ENCODE results near the gene MYLK2. TPM values are rescaled to one million over a fixed set of nuclear protein-coding genes. Genes with fewer than 3 reads are reported as not detected.

MYLK2 gene
- total and polyA plus RNA-seq, 7 experiments from 2014 or later = 0.58 TPM; not detected in 6

- Mint-ChIP-seq H3K36me3 (no peaks in the 10 kb centered on the region), H3K27me3 (peaks cover 0 to 4% (median 0%) of the 10 kb centered on the region in 5 donors), H3K9me3 (no peaks in the 10 kb centered on the region), H3K4me1 (peaks cover 0 to 10% (median 0%) of the 10 kb centered on the region in 7 donors), H3K27ac (no peak overlapping the region), H3K4me3 (no peak overlapping the region)
- no peaks in the 10 kb centered on the region for H3K4me1 ChIP-seq (ENCODE audit: control insufficient read depth in 2 of 2, insufficient read depth in 2 of 2, low read length in 2 of 2)
- H3K9me3 ChIP-seq (ENCODE audit: control insufficient read depth in 2 of 3, low read length in 3 of 3) = no peaks in the 10 kb centered on the region
- CTCF ChIA-PET = no interaction called here
- no peaks in the 10 kb centered on the region for H3K36me3 ChIP-seq (ENCODE audit: control insufficient read depth in 2 of 3, insufficient read depth in 3 of 3, low read length in 3 of 3)
- H3K27me3 ChIP-seq (ENCODE audit: control insufficient read depth in 2 of 2, insufficient read depth in 2 of 2, low read length in 2 of 2) = no peaks in the 10 kb centered on the region
- peak in 6 of 9 donors; percentile 17 to 68 (median 27) for DNase-seq
- POLR2A ChIA-PET = no interaction called here
- no peak overlapping the region for H3K4me3 ChIP-seq (ENCODE audit: low read length)
- H3K27ac ChIP-seq (ENCODE audit: low read depth, low read length) = no peak overlapping the region
- intact Hi-C loops (cut with micrococcal nuclease) = no loop called here
- peak; percentile 48 for ATAC-seq
Observed at GRCh38 chr20:31833130-31833930, 14.2 kb downstream of the MYLK2 start.

- H3K9me3 Mint-ChIP-seq = no peaks in the 10 kb centered on the region
- intact Hi-C loops (cut with micrococcal nuclease) = no loop called here
- H3K36me3 ChIP-seq (ENCODE audit: control insufficient read depth in 2 of 3, insufficient read depth in 3 of 3, low read length in 3 of 3) = no peaks in the 10 kb centered on the region
- no peak overlapping the region for H3K4me3 Mint-ChIP-seq
- no peak for ATAC-seq
- ChIA-PET POLR2A (no interaction called here), CTCF (no interaction called here)
- peak overlapping the region in 1 of 9 donors; percentile 4 for H3K27ac Mint-ChIP-seq
- no peak for DNase-seq
- no peaks in the 10 kb centered on the region for H3K4me1 ChIP-seq (ENCODE audit: control insufficient read depth in 2 of 2, insufficient read depth in 2 of 2, low read length in 2 of 2)
- no peaks in the 10 kb centered on the region for H3K27me3 ChIP-seq (ENCODE audit: control insufficient read depth in 2 of 2, insufficient read depth in 2 of 2, low read length in 2 of 2)
- H3K36me3 Mint-ChIP-seq = no peaks in the 10 kb centered on the region
- H3K9me3 ChIP-seq (ENCODE audit: control insufficient read depth in 2 of 3, low read length in 3 of 3) = no peaks in the 10 kb centered on the region
- peaks cover 0 to 4% (median 0%) of the 10 kb centered on the region in 5 donors for H3K27me3 Mint-ChIP-seq
- H3K4me3 ChIP-seq (ENCODE audit: low read length) = no peak overlapping the region
- H3K4me1 Mint-ChIP-seq = peaks cover 0 to 10% (median 0%) of the 10 kb centered on the region in 7 donors
- H3K27ac ChIP-seq (ENCODE audit: low read depth, low read length) = no peak overlapping the region
Observed at GRCh38 chr20:31833931-31834521, 14.9 kb downstream of the MYLK2 start.

GRCh38 chr20:31835554-31835953 lies 16.4 kb downstream of the MYLK2 start:
- peaks cover 0 to 4% (median 0%) of the 10 kb centered on the region in 5 donors for H3K27me3 Mint-ChIP-seq
- Histone ChIP-seq H3K9me3 (ENCODE audit: control insufficient read depth in 2 of 3, low read length in 3 of 3) (no peaks in the 10 kb centered on the region), H3K27me3 (ENCODE audit: control insufficient read depth in 2 of 2, insufficient read depth in 2 of 2, low read length in 2 of 2) (no peaks in the 10 kb centered on the region), H3K4me1 (ENCODE audit: control insufficient read depth in 2 of 2, insufficient read depth in 2 of 2, low read length in 2 of 2) (no peaks in the 10 kb centered on the region), H3K27ac (ENCODE audit: low read depth, low read length) (no peak overlapping the region), H3K4me3 (ENCODE audit: low read length) (no peak overlapping the region), H3K36me3 (ENCODE audit: control insufficient read depth in 2 of 3, insufficient read depth in 3 of 3, low read length in 3 of 3) (no peaks in the 10 kb centered on the region)
- DNase-seq = no peak
- CTCF ChIA-PET = no interaction called here
- H3K27ac Mint-ChIP-seq = peak overlapping the region in 1 of 9 donors; percentile 18
- no peak overlapping the region for H3K4me3 Mint-ChIP-seq
- POLR2A ChIA-PET = no interaction called here
- ATAC-seq = no peak
- intact Hi-C loops (cut with micrococcal nuclease) = no loop called here
- H3K4me1 Mint-ChIP-seq = peaks cover 0 to 10% (median 0%) of the 10 kb centered on the region in 7 donors
- H3K36me3 Mint-ChIP-seq = no peaks in the 10 kb centered on the region
- H3K9me3 Mint-ChIP-seq = no peaks in the 10 kb centered on the region

GRCh38 chr20:31835977-31836852 lies 17.1 kb downstream of the MYLK2 start:
- peaks cover 0 to 4% (median 0%) of the 10 kb centered on the region in 5 donors for H3K27me3 Mint-ChIP-seq
- H3K9me3 Mint-ChIP-seq = no peaks in the 10 kb centered on the region
- Histone ChIP-seq H3K36me3 (ENCODE audit: control insufficient read depth in 2 of 3, insufficient read depth in 3 of 3, low read length in 3 of 3) (no peaks in the 10 kb centered on the region), H3K4me1 (ENCODE audit: control insufficient read depth in 2 of 2, insufficient read depth in 2 of 2, low read length in 2 of 2) (no peaks in the 10 kb centered on the region), H3K27ac (ENCODE audit: low read depth, low read length) (no peak overlapping the region), H3K4me3 (ENCODE audit: low read length) (no peak overlapping the region), H3K27me3 (ENCODE audit: control insufficient read depth in 2 of 2, insufficient read depth in 2 of 2, low read length in 2 of 2) (no peaks in the 10 kb centered on the region), H3K9me3 (ENCODE audit: control insufficient read depth in 2 of 3, low read length in 3 of 3) (no peaks in the 10 kb centered on the region)
- peaks cover 0 to 10% (median 0%) of the 10 kb centered on the region in 7 donors for H3K4me1 Mint-ChIP-seq
- intact Hi-C loops (cut with micrococcal nuclease) = no loop called here
- POLR2A ChIA-PET = no interaction called here
- ATAC-seq (peak; percentile 88), DNase-seq (peak in 1 of 9 donors; percentile 36)
- no peak overlapping the region for H3K4me3 Mint-ChIP-seq
- H3K36me3 Mint-ChIP-seq = no peaks in the 10 kb centered on the region
- CTCF ChIA-PET = interaction anchor here (0.6 kb wide), 1 partner anchor 27 kb away, joined by 3 read pairs; no protein-coding TSS in a partner anchor
- peak overlapping the region in 1 of 9 donors; percentile 18 for H3K27ac Mint-ChIP-seq

DNA sequence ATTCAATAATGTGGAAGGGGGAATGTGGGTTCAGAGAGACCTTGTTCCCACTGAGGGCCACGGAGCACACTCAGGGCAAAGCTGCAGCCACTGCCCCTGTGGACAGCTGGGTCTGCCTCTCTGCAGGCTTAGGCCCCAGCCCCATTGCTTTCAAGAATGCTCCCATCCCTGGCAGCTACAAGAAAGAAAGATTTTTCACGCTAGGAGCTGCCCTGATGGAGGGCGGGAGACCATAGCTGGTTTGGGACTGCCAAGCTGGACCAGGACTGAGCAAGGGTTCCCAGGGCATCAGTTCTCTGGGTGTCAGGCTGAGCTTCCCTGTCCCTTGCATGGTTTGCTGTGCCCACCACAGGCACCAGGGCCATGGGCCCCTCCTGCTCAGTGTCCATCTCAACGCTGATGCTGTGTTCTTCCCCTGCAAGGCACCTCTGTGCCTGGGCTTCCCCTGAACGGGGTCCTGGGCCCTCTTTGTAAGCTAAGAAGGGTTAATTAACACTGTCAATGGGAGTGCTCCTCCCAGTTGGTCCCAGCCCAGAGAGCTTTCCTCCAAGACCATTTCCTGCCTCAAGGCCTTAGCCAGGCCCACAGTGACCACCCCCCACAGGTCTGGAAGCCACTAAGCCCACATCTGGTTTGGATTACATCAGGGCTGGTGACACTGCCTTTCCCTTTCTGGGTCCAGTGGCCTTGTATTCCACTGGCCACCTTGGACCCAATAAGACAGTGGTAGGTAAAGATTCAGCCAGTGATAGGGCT lies 17.9 kb downstream of the MYLK2 start:
- ChIA-PET CTCF (interaction anchor here (0.6 to 2.1 kb wide), 3 partner anchors 10 to 186 kb away, joined by 3 to 8 read pairs (median 4); no protein-coding TSS in a partner anchor), POLR2A (no interaction called here)
- Histone ChIP-seq H3K27me3 (ENCODE audit: control insufficient read depth in 2 of 2, insufficient read depth in 2 of 2, low read length in 2 of 2) (no peaks in the 10 kb centered on the region), H3K36me3 (ENCODE audit: control insufficient read depth in 2 of 3, insufficient read depth in 3 of 3, low read length in 3 of 3) (no peaks in the 10 kb centered on the region), H3K27ac (ENCODE audit: low read depth, low read length) (no peak overlapping the region), H3K4me1 (ENCODE audit: control insufficient read depth in 2 of 2, insufficient read depth in 2 of 2, low read length in 2 of 2) (no peaks in the 10 kb centered on the region), H3K4me3 (ENCODE audit: low read length) (no peak overlapping the region), H3K9me3 (ENCODE audit: control insufficient read depth in 2 of 3, low read length in 3 of 3) (no peaks in the 10 kb centered on the region)
- no peak overlapping the region for H3K27ac Mint-ChIP-seq
- intact Hi-C loops (cut with micrococcal nuclease) = no loop called here
- H3K36me3 Mint-ChIP-seq = no peaks in the 10 kb centered on the region
- H3K4me3 Mint-ChIP-seq = no peak overlapping the region
- ATAC-seq (no peak), DNase-seq (no peak)
- peaks cover 0 to 4% (median 0%) of the 10 kb centered on the region in 5 donors for H3K27me3 Mint-ChIP-seq
- H3K4me1 Mint-ChIP-seq = peaks cover 0 to 10% (median 0%) of the 10 kb centered on the region in 7 donors
- H3K9me3 Mint-ChIP-seq = no peaks in the 10 kb centered on the region

DNA sequence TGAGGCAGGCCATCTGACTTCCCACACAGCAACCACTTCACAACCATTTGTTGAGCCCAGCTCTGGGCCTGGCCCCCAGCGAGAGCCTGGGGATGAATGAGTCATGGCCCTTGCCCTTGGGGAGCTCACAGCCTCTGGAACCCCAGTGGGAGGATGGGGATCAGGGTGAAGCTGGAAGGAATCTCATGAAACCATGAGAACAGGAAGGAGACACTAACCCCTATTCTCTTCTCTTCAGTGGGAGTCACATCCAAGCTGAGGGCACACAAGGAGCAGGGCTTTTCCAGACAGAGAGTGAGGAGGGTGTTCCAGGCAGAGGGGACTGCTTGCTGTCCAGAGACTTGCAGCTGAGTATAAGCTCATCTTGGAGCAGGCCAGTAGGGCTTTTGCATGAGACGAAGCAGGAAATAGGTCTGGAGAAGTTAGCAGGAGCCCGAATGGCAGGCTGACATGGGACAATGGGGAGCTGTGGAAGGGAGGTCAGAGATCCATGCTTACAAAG lies 18.8 kb downstream of the MYLK2 start:
- POLR2A ChIA-PET = no interaction called here
- H3K27me3 ChIP-seq (ENCODE audit: control insufficient read depth in 2 of 2, insufficient read depth in 2 of 2, low read length in 2 of 2) = no peaks in the 10 kb centered on the region
- no peak overlapping the region for H3K27ac ChIP-seq (ENCODE audit: low read depth, low read length)
- no peaks in the 10 kb centered on the region for H3K36me3 Mint-ChIP-seq
- H3K9me3 ChIP-seq (ENCODE audit: control insufficient read depth in 2 of 3, low read length in 3 of 3) = no peaks in the 10 kb centered on the region
- H3K4me3 ChIP-seq (ENCODE audit: low read length) = no peak overlapping the region
- H3K27me3 Mint-ChIP-seq = peaks cover 0 to 4% (median 0%) of the 10 kb centered on the region in 5 donors
- ATAC-seq (no peak), DNase-seq (no peak)
- no peaks in the 10 kb centered on the region for H3K9me3 Mint-ChIP-seq
- H3K4me3 Mint-ChIP-seq = no peak overlapping the region
- H3K27ac Mint-ChIP-seq = no peak overlapping the region
- no peaks in the 10 kb centered on the region for H3K4me1 ChIP-seq (ENCODE audit: control insufficient read depth in 2 of 2, insufficient read depth in 2 of 2, low read length in 2 of 2)
- H3K4me1 Mint-ChIP-seq = peaks cover 0 to 10% (median 0%) of the 10 kb centered on the region in 7 donors
- H3K36me3 ChIP-seq (ENCODE audit: control insufficient read depth in 2 of 3, insufficient read depth in 3 of 3, low read length in 3 of 3) = no peaks in the 10 kb centered on the region
- CTCF ChIA-PET = interaction anchor here (0.6 to 2.1 kb wide), 2 partner anchors 9 to 94 kb away, joined by 3 to 8 read pairs; no protein-coding TSS in a partner anchor
- intact Hi-C loops (cut with micrococcal nuclease) = no loop called here

Measured in naive thymus-derived CD4-positive, alpha-beta T cell (primary cell).